Ascending aorta (tissue), 2 donors: Measurements from ENCODE around the gene NUP50. TPM values are rescaled to one million over a fixed set of nuclear protein-coding genes. Genes with fewer than 3 reads are reported as not detected.
"Not testable (repeated sequence)": the region's sequence is repeated elsewhere in the genome, so short reads cannot be mapped to it uniquely, and the experiment has no call there.

ENCODE experiments used
- DNase-seq, 2 donors: peaks; one replicate each; pipeline ENCODE4 v3.0.0-alpha.2; 2019; ENCODE audit warnings: low spot score in 2 of 2
- H3K27ac ChIP-seq, 2 donors: fragments of 200-600 bp; sonication (generic); one replicate each; pipeline ENCODE4 v1.5.1; 2016 to 2017; ENCODE audit warnings: mild to moderate bottlenecking in 1 of 2
- H3K27me3 ChIP-seq: fragments of 200-600 bp; sonication (generic); one replicate; pipeline ENCODE4 v1.5.1; 2017
- H3K36me3 ChIP-seq, 2 donors: fragments of 200-600 bp; sonication (generic); one replicate each; pipeline ENCODE4 v1.5.1; 2016
- H3K4me1 ChIP-seq, 2 donors: fragments of 200-600 bp; sonication (generic); one replicate each; pipeline ENCODE4 v1.5.1; 2016 to 2017; ENCODE audit warnings: mild to moderate bottlenecking in 1 of 2
- H3K4me3 ChIP-seq, 2 donors: fragments of 200-600 bp; sonication (generic); one replicate each; pipeline ENCODE4 v1.5.1; 2016 to 2017; ENCODE audit warnings: mild to moderate bottlenecking in 1 of 2
- H3K9me3 ChIP-seq, 2 donors: fragments of 200-600 bp; sonication (generic); one replicate each; pipeline ENCODE4 v1.5.1; 2016
- intact Hi-C: fragments of 100-400 bp; cut with DNase I; formaldehyde crosslinking; loops from one replicate; pipeline ENCODE4 v1.15.1; 2023
- total RNA-seq: library from RNA; depleted of rRNA; stranded (reverse); fragments of >200 nt; gene quantifications from one replicate; pipeline ENCODE4 v1.1.0, GENCODE V29; 2016
- TF ChIP-seq, protein P1 (sequence below), 3 experiments: fragments of 200-600 bp in 2 of 3; fragments of 450-650 bp in 1 of 3; sonication (generic) in 2 of 3; IDR thresholded peaks; one replicate each; pipeline ENCODE4 v1.5.1; 2016 to 2019; ENCODE audit warnings: antibody characterized with exemption in 3 of 3, mild to moderate bottlenecking in 1 of 3, moderate library complexity in 1 of 3

The NUP50 gene
- total RNA-seq, 1 donor from 2014 or later: 75.8 TPM

DNA sequence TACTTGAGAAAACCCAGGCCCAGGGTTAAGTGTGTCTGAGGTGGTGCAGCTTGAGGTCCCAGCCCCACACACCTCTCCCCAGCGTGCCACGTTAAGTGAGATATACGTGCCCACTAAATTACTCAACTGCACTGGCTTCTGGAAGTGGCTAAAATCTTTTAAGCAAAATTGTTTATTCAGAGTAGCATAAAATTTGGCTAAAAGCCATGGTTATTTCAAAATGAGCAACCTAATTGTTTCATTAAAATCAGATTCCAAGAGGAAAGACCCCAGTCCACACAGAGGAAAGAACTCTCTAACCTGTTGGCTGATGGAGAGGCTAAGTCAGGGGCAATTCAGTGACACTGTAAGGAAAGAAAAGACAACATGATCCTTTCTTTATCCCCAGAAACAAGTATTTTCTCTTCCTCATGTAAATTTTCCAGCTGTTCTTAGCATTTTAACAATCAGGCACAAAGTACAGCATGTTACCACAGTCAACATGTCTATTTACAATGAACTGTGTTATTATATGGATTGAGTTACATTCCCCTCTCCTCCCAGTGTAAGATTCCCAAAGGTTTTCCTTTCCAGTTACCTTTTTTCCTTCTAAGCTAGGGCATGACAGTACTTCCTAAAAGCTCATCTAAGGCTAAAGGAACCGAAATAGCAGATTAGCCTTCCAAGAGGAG, 26.6 kb downstream of the NUP50 start:
- Histone ChIP-seq H3K36me3 (peaks cover 14 to 23% of the 10 kb centered on the region in 2 donors), H3K4me3 (no peak overlapping the region), H3K4me1 (no peaks in the 10 kb centered on the region), H3K9me3 (no peaks in the 10 kb centered on the region), H3K27me3 (no peaks in the 10 kb centered on the region), H3K27ac (no peak overlapping the region)
- DNase-seq: no peak
- intact Hi-C loops: no loop called here
- TF ChIP-seq, protein P1, sequence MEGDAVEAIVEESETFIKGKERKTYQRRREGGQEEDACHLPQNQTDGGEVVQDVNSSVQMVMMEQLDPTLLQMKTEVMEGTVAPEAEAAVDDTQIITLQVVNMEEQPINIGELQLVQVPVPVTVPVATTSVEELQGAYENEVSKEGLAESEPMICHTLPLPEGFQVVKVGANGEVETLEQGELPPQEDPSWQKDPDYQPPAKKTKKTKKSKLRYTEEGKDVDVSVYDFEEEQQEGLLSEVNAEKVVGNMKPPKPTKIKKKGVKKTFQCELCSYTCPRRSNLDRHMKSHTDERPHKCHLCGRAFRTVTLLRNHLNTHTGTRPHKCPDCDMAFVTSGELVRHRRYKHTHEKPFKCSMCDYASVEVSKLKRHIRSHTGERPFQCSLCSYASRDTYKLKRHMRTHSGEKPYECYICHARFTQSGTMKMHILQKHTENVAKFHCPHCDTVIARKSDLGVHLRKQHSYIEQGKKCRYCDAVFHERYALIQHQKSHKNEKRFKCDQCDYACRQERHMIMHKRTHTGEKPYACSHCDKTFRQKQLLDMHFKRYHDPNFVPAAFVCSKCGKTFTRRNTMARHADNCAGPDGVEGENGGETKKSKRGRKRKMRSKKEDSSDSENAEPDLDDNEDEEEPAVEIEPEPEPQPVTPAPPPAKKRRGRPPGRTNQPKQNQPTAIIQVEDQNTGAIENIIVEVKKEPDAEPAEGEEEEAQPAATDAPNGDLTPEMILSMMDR (IDR thresholded peaks at IDR 0.05): no peak

DNA sequence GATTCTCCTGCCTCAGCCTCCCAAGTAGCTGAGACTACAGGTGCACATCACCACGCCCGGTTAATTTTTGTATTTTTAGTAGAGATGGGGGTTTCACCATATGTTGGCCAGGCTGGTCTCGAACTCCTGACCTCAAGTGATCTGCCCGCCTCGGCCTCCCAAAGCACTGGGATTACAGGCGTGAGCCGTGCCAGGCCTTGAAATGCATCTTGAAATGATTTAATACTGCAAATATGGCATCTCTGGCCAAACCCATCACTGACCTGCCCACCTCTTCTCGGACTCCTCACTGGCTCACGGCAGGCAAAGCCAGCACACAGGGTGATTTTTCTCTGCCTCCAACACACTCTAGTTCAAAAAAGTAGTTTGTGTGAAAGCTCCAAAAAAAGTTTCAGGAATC, 28.0 kb downstream of the NUP50 start:
- intact Hi-C loops, H3K4me1 ChIP-seq, DNase-seq, H3K27me3 ChIP-seq, H3K27ac ChIP-seq, H3K9me3 ChIP-seq, H3K4me3 ChIP-seq: not testable (repeated sequence)
- peaks cover 18 to 24% of the 10 kb centered on the region in 2 donors for H3K36me3 ChIP-seq

DNA sequence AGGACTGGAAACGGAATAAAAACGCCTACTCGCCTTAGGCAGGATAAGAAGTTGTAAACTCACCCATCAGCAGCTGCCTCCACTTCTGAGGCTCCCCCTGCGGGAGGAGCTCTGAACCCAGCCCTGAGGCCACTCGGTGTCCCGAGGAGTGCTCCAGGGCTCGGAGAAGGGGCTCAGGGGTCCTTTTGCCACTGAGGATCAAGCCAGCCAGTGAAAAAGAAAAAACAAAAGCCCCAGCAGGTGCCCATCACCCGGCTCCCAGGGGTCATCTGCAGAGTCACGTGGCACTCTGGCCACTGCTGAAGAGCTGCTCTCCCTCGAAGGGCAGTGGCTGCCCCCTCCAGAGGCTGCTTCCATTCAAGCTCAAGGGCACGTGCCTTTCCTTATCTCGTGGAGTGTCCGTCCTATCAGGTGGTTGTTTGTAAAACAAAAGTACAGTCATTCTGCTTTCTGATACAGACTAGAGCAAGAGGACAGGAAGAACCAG, 29.0 kb downstream of the NUP50 start:
- Histone ChIP-seq H3K4me3 (no peak overlapping the region), H3K36me3 (peaks cover 28 to 34% of the 10 kb centered on the region in 2 donors), H3K9me3 (no peaks in the 10 kb centered on the region), H3K4me1 (no peaks in the 10 kb centered on the region), H3K27me3 (no peaks in the 10 kb centered on the region), H3K27ac (no peak overlapping the region)
- intact Hi-C loops: no loop called here
- DNase-seq: no peak
- TF ChIP-seq, protein P1 (IDR thresholded peaks at IDR 0.05): no peak

DNA sequence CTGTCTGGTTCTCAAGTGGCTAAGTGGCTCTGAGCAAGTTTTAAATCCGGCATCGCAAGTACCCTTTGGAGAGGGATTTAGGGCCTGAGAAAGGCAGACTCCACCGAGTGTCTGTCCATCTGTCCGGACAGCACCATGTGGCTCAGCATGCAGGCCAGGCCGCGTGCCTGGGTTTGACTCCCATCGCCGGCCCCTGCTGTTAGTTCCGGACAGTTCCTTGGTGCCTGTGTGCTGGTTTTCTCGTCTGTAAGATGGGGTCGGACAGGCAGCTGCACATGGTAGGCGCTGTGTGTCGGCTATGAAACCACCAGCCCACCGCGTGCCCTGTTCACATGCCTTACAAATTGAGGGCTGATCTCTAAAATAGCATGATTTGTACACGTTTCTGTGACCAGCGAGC, 31.0 kb downstream of the NUP50 start:
- Histone ChIP-seq H3K27ac (no peak overlapping the region), H3K36me3 (peaks cover 46 to 49% of the 10 kb centered on the region in 2 donors), H3K4me1 (no peaks in the 10 kb centered on the region), H3K9me3 (no peaks in the 10 kb centered on the region), H3K27me3 (no peaks in the 10 kb centered on the region), H3K4me3 (no peak overlapping the region)
- no peak for DNase-seq
- intact Hi-C loops: no loop called here
- TF ChIP-seq, protein P1 (IDR thresholded peaks at IDR 0.05): no peak

DNA sequence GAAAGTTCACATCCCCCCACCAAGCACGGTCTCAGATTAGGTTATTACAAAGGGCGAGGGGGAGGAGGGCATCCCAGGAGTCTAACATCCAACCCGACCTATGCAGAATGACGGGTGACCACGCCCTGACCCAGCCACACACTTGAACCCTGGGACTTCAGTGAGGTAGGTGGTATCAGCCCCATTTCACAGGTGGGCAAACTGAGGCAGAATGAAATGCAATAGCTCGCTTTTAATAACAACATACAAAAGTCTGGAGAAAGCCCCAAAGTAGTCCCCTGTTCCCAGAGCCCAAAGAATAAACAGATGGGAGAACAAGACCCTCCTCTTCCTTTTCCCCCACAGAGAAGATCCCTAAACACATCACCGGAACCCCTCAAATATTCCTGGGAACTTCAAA, 31.9 kb downstream of the NUP50 start:
- intact Hi-C loops: no loop called here
- no peaks in the 10 kb centered on the region for H3K4me1 ChIP-seq
- no peak for DNase-seq
- H3K36me3 ChIP-seq: peaks cover 52 to 58% of the 10 kb centered on the region in 2 donors
- H3K9me3 ChIP-seq: no peaks in the 10 kb centered on the region
- H3K4me3 ChIP-seq: no peak overlapping the region
- TF ChIP-seq, protein P1 (IDR thresholded peaks at IDR 0.05): no peak
- no peak overlapping the region for H3K27ac ChIP-seq
- no peaks in the 10 kb centered on the region for H3K27me3 ChIP-seq

DNA sequence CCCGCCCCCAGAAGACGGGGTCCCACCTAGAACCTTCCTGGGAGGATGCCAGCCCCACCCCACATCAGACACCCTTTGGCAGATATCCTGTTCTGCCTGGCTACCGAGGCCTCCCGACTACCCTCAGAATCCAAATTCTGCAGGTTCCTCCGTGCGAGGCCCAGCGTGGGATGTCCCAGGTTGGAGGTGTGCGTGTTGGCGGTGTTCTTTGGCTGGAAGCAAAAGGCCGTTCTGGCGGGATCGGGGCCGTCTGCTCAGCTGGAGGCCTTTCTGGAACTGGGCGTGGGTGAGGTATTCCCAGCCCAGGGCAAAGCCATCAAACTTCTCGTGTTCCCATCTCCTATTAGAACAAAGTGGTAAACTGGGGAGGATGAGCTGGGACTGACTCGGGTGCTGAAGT, 32.6 kb downstream of the NUP50 start:
- intact Hi-C loops: no loop called here
- no peaks in the 10 kb centered on the region for H3K9me3 ChIP-seq
- H3K4me1 ChIP-seq: no peaks in the 10 kb centered on the region
- peaks cover 52 to 64% of the 10 kb centered on the region in 2 donors for H3K36me3 ChIP-seq
- TF ChIP-seq, protein P1 (IDR thresholded peaks at IDR 0.05): no peak
- no peak for DNase-seq
- no peak overlapping the region for H3K4me3 ChIP-seq
- no peaks in the 10 kb centered on the region for H3K27me3 ChIP-seq
- H3K27ac ChIP-seq: no peak overlapping the region
